Skeletal muscle satellite cell (primary cell): Measurements from ENCODE around the gene GNAQ.

Source experiments
- H3K27me3 ChIP-seq: 2 replicates; pipeline ENCODE4 v1.7.0; 2013; ENCODE audit warnings: low read length; ENCODE audit not compliant: control insufficient read depth, insufficient read depth
- H3K36me3 ChIP-seq: 2 replicates; pipeline ENCODE4 v1.7.0; 2013; ENCODE audit warnings: mild to moderate bottlenecking, control low read depth, low read length; ENCODE audit not compliant: insufficient read depth
- H3K4me1 ChIP-seq: 2 replicates; pipeline ENCODE4 v1.7.0; 2013; ENCODE audit warnings: low read length; ENCODE audit not compliant: control insufficient read depth, insufficient read depth
- H3K4me2 ChIP-seq: 2 replicates; pipeline ENCODE4 v1.7.0; 2013; ENCODE audit warnings: mild to moderate bottlenecking, low read length
- H3K4me3 ChIP-seq: 2 replicates; pipeline ENCODE4 v1.7.0; 2013; ENCODE audit warnings: low read length
- H3K9ac ChIP-seq: 2 replicates; pipeline ENCODE4 v1.7.0; 2013; ENCODE audit warnings: mild to moderate bottlenecking, low read depth, low read length, moderate library complexity
- H3K9me3 ChIP-seq: replicated peaks from 2 replicates; pipeline ENCODE4 v1.7.0; 2013; ENCODE audit warnings: mild to moderate bottlenecking, control low read depth, low read length

The GNAQ gene

DNA sequence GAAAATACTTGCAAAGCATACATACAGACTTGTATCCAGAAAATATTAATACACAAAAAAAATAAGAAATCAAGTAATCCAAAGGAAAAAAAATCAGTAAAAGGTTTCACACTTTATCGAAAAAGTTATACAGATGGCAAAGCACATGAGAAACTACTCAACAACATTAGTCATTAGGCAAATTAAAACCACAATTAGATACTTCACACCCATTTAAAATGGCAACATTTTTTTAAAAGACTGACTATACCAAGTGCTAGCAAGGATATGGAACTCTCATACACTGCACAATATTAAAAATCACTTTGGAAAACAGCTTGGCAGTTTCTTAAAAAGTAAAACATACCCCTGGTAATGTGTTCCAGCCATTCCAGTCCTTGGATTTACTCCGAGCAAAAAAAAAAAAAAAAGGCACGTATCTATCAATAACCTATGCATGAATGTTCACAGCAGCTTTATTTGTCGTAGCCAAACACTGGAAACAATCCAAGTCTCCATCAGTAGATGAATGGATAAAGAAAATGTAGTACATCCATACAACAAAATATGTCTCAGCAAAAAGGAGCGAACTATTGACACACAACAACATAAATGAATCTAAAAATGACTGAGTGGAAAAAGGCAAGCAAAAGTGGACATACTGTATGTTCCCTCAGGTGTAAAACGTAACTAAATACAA is 66.0 kb downstream of the GNAQ start:
- Histone ChIP-seq H3K9me3 (no peaks in the 10 kb centered on the region), H3K27me3 (no peaks in the 10 kb centered on the region), H3K4me3 (no peak overlapping the region), H3K4me2 (no peak overlapping the region), H3K36me3 (peaks cover 4% of the 10 kb centered on the region), H3K9ac (no peak overlapping the region), H3K4me1 (peaks cover 15% of the 10 kb centered on the region)

DNA sequence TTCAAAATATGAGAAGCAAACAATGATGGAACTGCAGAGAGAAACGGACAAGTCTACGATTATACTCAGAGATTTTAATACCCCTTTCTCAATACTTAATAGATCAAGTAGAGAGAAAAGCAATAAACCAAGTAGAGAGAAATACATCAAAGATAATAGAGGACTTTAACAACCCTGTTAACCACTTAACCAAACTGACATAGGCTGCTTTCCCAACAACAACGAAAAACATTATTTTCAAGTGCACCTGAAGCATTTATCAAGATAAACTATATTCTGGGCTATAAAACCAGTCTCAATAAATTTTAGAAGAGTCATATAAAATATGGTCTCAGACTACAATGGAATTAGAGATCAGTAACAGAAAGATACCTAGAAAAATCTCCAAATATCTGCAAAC is 67.4 kb downstream of the GNAQ start:
- Histone ChIP-seq H3K27me3 (no peaks in the 10 kb centered on the region), H3K4me3 (no peak overlapping the region), H3K9me3 (no peaks in the 10 kb centered on the region), H3K9ac (no peak overlapping the region), H3K4me2 (no peak overlapping the region), H3K4me1 (peaks cover 24% of the 10 kb centered on the region), H3K36me3 (peaks cover 4% of the 10 kb centered on the region)

DNA sequence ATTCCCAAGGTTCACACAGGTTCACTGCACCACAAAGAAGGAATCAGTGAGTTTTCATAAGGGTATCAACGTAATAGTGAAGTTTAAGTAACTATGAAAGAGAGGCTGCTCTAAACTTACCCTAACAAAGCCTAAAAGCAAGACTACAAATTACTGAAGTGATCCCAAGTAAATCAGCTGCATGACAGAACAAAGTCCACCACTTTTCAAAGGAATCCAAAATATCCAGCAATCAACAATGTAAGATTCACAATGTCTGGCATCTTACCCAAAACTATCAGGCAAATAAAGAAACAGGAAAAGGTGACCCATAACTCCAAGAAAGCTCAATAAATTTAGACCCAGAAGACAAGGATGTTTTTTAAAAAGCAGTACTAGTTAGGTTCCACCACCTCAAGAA is 70.1 kb downstream of the GNAQ start:
- H3K9ac ChIP-seq = no peak overlapping the region
- no peak overlapping the region for H3K4me3 ChIP-seq
- H3K4me2 ChIP-seq = peak overlapping the region; percentile 22
- H3K27me3 ChIP-seq = no peaks in the 10 kb centered on the region
- peaks cover 24% of the 10 kb centered on the region for H3K4me1 ChIP-seq
- no peaks in the 10 kb centered on the region for H3K9me3 ChIP-seq
- no peaks in the 10 kb centered on the region for H3K36me3 ChIP-seq

DNA sequence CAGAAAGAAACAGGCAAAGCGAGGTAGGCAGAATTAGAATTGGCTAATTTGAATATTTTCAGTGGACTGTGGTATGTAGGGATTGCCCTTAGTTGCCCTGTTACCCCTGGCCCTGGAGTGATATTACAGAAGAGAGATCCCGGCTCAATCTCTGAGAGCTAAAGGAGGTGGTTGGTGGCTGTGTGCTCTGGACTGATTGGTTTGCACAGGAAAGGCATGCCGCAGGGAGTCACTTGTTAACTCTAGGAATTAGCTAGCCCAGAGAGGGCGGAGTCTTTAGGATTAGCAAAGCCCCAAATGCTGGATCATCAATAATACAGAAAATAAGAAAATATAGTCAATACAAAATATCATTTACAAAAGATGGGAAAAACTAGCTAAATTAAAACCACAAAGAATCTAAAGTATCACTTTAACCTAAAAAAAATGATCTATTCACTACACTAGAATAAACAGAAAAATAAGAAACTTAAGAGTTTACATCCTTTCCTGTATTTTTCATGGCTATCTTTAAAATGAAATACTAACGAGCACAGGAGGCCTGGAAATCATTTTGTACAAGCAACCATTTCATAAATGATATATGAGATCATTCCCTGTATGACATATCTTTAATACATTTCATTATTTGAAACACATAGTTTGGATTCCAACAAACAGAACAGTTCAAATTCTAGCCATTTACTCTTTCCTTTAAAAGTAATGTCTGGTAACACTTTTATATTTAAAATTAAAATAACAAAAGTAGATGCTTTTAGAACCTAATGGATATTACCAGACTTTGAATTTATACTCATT is 71.1 kb downstream of the GNAQ start:
- Histone ChIP-seq H3K4me3 (no peak overlapping the region), H3K9me3 (no peaks in the 10 kb centered on the region), H3K4me1 (peaks cover 28% of the 10 kb centered on the region), H3K36me3 (no peaks in the 10 kb centered on the region), H3K27me3 (no peaks in the 10 kb centered on the region), H3K9ac (peak overlapping the region; percentile 27), H3K4me2 (peak overlapping the region; percentile 45)

DNA sequence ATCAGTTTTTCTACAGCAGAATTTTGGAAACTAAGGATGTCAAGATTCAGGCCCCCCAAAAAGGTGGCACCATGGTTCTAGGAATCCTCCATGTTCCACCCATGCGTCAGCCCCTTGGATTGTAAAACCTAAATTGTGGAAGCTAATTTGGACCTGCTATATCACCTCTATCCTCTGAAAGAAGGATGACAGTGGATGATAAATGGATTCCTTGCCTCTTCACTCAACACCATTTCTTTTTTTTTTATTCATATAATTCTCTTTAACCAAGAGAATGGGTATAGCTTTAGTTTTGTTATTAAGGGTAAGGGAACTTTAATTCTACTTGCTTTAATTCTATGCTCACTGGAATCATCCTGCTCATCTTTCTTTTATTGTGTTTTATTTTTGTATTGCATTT is 71.8 kb downstream of the GNAQ start:
- Histone ChIP-seq H3K4me2 (no peak overlapping the region), H3K4me1 (peaks cover 28% of the 10 kb centered on the region), H3K36me3 (no peaks in the 10 kb centered on the region), H3K9ac (no peak overlapping the region), H3K4me3 (no peak overlapping the region), H3K27me3 (no peaks in the 10 kb centered on the region), H3K9me3 (no peaks in the 10 kb centered on the region)

DNA sequence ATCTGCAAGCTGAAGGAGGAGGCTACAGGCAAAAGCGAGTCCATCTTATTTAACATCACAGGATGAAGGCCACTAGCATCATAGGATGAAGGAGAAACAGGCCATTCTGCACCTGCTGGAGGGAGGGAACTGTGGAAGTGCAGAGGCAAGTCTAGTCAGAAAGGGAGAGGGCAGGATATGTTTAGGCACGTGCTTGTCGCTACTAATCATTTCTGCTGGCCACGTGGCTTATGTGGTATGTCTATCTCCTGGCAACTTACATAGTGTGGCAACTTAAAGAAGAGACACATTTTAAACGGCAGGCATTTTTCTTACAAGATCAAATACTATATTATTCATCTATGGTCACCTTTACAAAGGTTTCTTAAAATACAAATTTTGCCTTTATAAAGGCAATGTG is 74.0 kb downstream of the GNAQ start:
- H3K4me1 ChIP-seq = peaks cover 48% of the 10 kb centered on the region
- H3K9me3 ChIP-seq = no peaks in the 10 kb centered on the region
- H3K9ac ChIP-seq = no peak overlapping the region
- no peak overlapping the region for H3K4me3 ChIP-seq
- no peaks in the 10 kb centered on the region for H3K36me3 ChIP-seq
- H3K4me2 ChIP-seq = no peak overlapping the region
- no peaks in the 10 kb centered on the region for H3K27me3 ChIP-seq

DNA sequence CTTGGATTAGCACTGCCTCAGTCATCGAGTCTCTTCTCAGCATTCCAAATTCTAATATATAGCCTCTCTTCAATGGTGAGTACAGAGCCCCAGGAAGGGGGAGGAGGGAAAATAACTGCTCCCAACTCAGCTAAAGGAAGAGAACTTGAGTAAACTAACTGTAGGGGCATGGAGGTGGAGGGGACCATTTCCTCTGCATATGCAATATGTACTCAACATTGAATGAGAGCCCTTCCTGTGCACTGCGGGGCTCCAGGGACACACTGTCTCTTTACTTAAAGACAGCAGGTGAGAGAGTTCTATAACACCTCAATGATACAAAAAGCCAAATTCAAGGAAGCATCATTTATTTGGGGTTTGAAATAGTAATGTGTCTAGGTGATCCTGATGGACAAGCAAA is 75.1 kb downstream of the GNAQ start:
- no peaks in the 10 kb centered on the region for H3K36me3 ChIP-seq
- H3K4me2 ChIP-seq = no peak overlapping the region

DNA sequence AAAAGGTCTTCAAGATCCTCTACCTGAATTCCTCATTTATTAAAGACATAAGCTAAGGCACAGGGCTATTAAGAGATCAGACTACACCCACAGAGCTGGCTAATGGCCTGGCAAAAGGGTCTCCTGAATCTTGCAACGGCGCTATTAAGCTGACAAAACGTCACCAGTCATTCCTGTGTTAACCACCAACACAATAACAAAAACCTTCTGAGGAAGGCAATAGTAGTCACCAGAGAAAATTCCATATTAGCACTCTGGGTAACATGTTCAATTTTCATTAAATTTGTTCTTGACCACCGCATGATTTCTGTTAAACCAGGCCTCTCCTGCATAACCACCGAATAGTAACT is 77.0 kb downstream of the GNAQ start:
- no peaks in the 10 kb centered on the region for H3K9me3 ChIP-seq
- H3K4me3 ChIP-seq = no peak overlapping the region
- no peak overlapping the region for H3K4me2 ChIP-seq
- H3K36me3 ChIP-seq = no peaks in the 10 kb centered on the region
- H3K4me1 ChIP-seq = peaks cover 38% of the 10 kb centered on the region
- H3K27me3 ChIP-seq = no peaks in the 10 kb centered on the region
- no peak overlapping the region for H3K9ac ChIP-seq

More for the DNA sequence above, 75.1 kb downstream of the GNAQ start:
- Histone ChIP-seq H3K9me3 (no peaks in the 10 kb centered on the region), H3K4me1 (peaks cover 53% of the 10 kb centered on the region), H3K9ac (no peak overlapping the region), H3K4me3 (no peak overlapping the region), H3K27me3 (no peaks in the 10 kb centered on the region)

DNA sequence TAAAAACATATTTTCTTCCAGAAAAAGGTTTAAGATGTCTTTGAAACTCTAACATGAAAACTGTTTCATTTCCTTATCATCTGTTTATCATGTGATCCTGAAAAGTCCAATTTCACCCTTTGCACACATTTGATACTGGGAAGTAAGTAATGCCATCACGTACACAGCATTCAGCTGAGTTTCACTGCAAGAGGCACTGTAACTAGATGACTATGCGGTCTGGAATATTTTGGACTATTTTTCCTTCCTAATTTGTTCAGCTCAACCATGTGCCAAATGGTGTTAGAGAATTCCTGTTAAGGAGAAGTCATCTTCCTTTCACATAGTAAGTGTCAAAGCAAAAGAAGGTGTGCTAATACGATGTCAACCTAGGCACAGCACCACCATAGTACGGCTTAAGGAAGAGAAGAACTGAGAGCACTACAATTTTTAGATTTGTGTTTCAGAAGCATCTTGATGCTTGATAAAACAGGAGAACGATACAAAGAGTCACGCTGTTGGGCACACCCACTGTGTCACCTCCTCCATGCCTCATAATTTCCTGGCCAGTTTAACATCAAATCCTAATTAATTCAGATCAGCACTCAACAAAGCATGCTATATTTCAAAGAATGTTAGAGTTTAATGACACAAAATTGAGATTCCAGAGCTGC is 77.5 kb downstream of the GNAQ start:
- Histone ChIP-seq H3K9ac (no peak overlapping the region), H3K36me3 (no peaks in the 10 kb centered on the region), H3K27me3 (no peaks in the 10 kb centered on the region), H3K4me1 (peaks cover 38% of the 10 kb centered on the region), H3K9me3 (no peaks in the 10 kb centered on the region), H3K4me2 (no peak overlapping the region), H3K4me3 (no peak overlapping the region)

DNA sequence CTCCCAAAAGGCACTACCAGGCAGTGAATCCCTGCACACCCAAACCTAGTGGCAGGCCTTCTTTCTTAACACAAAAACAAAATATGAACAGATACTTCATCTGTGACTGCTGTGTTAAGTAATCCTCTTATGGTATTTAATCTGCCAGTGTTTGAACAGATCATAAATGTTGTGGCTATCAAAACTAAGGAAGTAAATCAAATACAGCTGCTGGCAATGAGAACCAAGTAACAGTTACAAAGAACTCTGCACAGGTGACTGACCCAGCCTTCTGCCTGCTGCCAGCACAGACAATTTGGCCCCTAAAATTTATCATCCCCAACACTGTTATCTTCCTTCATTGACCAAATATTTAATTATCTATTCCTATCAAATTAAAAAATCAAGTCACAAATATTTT is 78.0 kb downstream of the GNAQ start:
- H3K4me3 ChIP-seq = no peak overlapping the region
- no peaks in the 10 kb centered on the region for H3K27me3 ChIP-seq
- H3K36me3 ChIP-seq = no peaks in the 10 kb centered on the region
- H3K4me2 ChIP-seq = no peak overlapping the region
- no peak overlapping the region for H3K9ac ChIP-seq
- H3K9me3 ChIP-seq = no peaks in the 10 kb centered on the region
- peaks cover 38% of the 10 kb centered on the region for H3K4me1 ChIP-seq

DNA sequence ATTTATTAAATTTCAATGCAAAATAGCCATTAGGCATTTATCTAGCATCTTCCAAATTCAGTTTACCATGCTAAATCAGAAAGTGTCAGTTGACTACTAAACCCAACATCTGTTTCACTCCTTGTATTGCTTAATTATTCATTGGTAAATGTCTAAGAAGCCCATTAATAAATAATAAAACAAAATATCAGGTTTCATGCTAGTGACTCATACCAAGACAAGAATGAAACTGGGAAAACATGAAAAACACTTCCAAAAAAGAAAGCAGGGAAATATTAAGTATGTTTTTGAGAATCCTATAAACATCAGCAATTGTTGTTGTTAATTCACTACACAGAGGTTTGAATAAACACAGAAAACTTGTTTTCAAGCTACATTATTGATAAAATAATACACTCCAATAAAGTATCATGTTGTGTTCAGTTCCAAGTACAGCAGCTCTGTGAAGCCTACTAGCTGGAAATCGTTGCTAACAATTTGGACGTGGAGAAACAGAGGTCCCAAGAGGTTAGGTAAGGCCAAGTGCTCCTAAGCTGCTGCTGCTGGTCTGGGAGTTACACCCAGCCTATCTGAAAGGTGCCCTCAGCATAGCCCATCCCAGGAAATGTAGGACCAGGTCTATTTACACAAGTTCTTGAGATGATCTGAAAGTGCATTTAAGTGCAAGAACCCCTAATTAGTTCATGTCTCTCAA is 78.8 kb downstream of the GNAQ start:
- Histone ChIP-seq H3K9me3 (no peaks in the 10 kb centered on the region), H3K9ac (peak overlapping the region; percentile 27), H3K27me3 (no peaks in the 10 kb centered on the region), H3K4me3 (peak overlapping the region; percentile 42), H3K4me1 (peaks cover 38% of the 10 kb centered on the region), H3K36me3 (no peaks in the 10 kb centered on the region), H3K4me2 (peak overlapping the region; percentile 75)
